NCI-H2227 treated with DMSO at 0.1 percent for 48 hours (cell line): ENCODE data around the gene NTF4.
"Not testable (repeated sequence)": the region's sequence is repeated elsewhere in the genome, so short reads cannot be mapped to it uniquely, and the experiment has no call there.

ENCODE experiments used
- DNase-seq: peaks from one replicate; lab custom pipeline; 2025; lab: John Stamatoyannopoulos, UW

NTF4 gene

DNA sequence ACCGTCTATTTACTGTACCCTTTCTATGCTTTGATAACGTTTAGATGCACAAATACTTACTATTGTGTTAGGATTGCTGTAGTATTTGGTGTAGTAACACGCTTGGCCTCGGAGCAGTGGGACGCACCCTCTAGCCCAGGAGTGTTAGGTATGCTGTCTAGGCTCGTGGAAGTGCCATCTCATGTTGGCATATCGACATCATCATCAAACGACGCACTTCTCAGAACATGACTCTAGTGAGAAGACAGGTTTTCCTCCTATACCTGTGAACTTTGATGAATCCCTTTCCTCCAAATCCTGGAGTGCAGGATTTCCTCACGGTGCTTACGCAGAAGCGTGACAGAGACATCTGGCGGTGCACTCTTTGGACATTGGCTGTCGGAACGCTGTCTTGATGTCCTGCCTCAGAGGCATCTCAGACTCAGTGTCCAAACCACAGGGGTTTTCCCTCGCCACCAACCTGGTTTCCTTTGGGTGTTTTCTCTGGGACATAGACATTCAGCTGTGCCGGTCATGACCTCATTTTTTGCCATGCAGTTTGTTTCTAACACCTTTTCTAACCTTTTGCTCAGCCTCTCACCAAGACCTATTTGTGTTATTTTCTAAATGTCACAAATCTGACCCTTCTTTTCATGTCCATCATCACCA lies 26.9 kb upstream of the NTF4 start:
- no peak for DNase-seq

DNA sequence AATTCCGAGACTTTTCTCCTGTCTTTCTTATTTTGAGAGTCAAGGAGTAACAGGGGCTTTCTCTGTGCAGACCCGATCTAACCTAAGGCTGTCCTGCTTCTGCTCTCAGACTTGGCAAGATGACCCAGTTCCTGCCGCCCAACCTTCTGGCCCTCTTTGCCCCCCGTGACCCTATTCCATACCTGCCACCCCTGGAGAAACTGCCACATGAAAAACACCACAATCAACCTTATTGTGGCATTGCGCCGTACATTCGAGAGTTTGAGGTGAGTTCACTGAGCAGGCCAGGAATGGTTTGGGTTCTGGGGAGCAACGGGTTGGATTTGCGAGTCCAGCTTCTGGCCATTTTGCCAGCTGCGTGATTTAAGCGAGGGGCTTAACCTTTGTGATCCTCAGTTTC lies 21.7 kb upstream of the NTF4 start:
- no peak for DNase-seq

DNA sequence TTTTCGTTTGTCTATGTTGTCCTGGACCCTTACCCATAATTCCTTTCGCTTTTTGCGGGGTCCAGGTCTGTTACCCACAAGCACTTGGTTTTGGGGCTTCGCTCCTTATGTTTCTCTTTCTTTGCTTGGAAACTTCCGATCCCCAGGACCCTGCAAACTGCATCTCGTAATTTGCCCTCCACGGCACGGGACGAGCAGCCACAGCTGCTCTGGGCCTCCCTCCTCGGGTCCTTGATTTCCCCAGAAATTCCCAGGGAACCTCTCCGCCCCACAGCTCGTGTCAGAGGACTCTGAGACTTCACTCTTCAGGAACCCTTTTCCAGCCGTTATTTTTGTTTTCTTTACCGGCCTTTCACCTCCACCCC lies 21.2 kb upstream of the NTF4 start:
- DNase-seq: no peak

DNA sequence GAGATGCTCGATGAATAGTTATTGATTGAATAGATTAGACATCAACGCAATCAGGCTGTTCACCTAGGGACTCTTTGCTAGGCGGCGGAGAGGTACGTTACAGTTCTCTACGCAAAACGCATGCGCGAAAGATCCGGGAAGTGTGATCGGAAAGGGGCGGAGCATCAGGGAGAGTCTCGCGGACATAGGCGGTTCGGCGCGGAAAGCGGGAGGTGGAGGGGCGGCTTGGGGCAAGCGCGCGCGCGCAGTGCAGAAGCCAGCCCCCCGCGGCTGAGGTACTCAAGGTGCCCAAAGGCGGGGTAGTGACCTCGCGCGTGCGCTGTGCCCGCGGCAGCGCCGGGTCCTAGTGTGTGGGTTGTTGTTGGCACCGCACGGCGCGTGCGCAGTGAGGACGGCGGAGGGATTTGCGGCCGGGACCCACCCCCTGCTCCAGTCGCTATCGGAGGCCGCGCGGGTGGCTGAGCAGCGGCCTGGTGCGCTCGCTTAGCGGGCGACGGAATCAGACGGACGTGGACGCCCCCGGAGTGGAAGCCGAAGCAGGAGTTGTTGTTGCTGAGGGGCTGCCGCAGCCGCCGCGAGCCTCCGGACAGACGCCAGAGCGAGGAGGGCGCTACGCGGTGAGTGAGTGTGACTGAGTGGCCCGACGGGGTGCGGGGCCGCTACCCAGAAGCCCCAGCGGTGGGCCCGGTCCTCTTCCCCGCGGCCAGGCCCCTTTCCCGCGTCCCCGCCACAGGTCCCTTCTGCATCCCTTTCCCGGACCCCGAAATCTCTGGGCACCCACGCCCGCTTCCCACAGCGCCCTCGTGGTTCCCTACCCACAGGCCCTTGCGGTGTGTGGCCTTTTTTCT lies 20.6 kb upstream of the NTF4 start, which contains the start of gene SNRNP70:
TSS of gene SNRNP70 (plus strand) at position 432 of the 848 bp plus-strand sequence. CDS start 964 bp downstream, outside the sequence.
- DNase-seq: peak; percentile 98

DNA sequence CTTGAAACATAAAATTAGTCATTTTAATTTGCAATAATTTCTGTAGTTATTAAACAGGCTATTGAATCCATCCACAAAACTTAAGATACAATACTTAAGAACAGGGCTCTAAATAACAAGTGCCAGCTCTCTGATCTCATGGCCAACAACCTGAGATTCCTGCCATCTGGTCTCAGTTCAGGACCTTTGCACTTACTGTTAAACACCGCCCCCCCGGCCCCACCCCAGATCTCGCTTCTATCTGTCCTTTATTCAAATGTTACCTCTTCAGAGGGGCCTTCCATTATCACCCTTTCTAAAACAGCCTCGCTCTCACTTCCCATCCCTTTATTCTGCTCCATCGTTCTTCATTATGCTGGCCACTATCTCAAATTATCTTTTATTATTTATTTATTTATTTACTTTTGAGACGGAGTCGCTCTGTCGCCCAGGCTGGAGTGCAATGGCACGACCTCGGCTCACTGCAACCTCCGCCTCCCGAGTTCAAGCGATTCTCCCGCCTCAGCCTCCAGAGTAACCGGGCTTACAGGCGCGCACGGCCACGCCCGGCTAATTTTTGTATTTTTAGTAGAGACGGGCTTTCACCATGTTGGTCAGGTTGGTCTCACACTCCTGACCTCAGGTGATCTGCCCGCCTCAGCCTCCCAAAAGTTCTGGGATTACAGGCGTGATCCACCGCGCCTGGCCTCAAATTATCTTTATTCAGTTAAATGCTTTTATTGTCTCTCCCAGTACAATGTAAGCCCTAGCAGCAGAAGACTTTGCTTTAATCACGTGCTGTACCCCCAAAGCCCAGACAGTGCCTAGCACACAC lies 19.8 kb upstream of the NTF4 start:
- DNase-seq: no peak

DNA sequence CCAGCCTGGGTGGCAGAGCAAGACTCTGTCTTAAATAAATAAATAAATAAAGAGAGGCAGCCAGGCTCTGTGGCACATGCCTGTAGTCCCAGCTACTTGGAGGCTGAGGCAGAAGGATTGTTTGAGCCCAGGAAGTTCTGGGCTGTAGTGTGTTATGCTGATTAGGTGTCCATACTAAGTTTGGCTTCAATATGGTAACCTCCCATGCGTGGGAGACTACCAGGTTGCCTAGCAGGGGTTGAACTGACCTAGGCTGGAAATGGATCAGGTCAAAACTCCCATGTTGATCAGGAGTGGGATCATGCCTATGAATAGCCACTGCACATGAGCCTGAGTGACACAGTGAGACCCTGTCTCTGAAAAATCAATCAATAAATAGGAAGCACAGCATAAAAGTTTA lies 16.7 kb upstream of the NTF4 start:
- DNase-seq: no peak

DNA sequence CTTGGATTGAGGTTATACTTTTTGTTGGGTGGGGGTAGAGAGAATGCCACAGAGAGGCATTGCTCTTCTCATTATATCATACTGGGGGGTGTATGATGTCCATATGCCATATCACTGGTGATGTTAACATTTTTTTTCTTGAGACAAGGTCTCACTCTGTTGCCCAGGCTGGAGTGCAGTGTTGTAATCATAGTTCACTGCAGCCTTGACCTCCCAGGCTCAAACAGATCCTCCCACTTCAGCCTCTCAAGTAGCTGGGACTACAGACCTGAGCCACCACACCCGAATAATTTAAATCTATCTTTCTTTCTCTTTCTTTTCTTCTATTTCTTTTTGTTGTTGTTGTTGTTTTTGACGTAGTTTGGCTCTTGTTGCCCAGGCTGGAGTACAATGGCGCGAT lies 15.8 kb upstream of the NTF4 start:
- no peak for DNase-seq

DNA sequence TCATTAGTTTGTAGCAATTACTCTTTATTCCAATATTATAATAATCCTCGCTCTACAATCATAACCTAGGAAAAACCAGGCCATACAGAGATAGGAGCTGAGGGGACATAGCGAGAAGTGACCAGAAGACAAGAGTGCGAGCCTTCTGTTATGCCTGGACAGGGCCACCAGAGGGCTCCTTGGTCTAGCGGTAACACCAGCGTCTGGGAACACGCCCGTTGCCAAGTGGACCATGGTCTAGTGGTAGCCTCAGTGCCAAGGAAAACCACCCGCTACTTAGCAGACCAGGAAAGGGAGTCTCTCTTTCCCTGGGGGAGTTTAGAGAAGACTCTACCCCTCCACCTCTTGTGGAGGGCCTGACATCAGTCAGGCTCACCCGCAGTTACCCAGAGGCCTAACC lies 10.3 kb upstream of the NTF4 start:
- DNase-seq: not testable (repeated sequence)

DNA sequence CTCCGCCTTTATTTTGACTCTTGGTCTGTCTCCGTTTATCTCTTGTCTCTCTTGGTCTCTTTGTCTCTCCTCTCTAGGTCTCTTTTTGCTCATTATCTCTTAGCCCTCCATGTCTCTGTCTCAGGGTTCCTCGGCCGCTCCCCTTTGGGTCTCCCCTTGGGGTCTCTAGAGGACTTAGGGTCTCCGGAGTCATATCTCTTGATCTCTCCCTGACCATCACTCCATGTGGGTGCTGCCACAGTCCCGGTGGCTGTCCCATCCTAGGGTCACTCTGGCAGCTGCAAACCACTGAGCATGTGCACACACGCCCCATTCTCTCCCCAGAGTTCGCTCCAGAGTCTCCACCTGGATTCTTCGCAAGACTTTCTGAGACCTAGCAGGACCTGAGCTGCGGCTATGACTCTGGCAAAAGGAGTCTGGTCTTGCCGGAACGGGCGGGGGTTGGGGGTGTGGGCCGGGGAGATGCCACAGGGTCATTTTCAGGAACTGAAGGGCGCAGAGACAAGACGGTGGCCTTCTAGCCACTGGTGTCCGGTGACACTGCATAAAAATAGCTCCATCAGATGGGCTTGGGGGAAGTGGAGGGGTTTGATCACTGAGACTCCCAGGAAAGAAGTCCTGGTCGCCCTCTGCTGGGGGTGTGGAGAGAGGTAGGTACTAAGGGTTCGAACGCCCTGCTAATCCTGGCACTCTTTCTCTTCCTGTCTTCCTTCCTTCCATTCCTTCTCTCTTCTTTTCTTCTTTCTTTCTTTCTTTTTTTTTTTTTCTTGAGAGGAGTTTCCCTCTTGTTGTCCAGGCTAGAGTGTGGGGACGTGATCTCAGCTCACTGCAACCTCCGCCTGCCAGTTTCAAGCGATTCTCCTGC lies 9.1 kb upstream of the NTF4 start:
- no peak for DNase-seq

DNA sequence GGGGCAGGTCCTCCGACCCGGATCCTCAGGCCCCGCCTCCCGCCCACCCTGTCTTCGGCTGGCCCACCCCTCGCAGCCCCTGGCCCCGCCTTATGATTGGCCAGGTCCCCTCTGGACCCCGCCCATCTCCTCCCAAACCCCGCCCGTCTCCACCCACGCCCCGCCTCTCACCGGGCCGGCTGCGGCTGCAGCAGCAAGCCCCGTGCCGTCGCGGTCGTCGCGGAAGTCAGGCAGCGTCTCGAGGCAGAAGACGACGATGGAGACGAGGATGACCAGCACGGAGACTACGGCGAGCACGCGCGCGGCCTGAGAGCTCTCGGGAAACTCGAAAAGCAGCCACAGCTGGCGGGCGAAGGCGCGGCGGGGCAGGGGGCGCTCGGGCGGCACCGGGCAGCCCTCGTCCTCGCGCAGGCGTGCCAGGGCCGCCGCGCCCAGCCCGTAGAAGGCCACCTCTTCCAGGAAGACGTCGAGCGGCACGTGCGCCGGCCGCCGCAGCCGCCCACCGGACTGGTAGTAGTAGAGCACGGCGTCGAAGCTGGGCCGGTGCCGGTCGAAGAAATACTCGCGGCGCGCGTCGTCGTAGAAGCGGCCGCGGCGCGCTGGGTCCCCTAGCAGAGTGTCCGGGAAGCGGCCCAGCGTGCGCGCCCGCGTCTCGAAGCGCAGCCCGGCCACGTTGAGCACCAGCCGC lies 7.4 kb upstream of the NTF4 start:
- no peak for DNase-seq

DNA sequence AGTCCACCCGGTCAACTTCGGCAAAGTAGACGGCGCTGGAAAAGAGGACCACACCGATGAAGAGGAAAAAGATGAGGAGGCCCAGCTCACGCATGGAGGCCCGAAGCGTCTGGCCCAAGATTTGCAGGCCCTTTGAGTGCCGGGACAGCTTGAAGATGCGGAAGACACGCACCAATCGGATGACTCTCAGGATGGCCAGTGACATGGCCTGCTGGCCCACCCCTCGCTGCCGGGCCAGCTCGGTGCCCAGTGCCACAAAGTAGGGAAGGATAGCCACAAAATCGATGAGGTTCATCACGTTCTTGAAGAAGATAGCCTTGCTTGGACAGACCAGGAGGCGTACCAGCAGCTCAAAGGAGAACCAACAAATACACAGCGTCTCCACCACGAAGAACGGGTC lies 5.8 kb upstream of the NTF4 start:
- no peak for DNase-seq

DNA sequence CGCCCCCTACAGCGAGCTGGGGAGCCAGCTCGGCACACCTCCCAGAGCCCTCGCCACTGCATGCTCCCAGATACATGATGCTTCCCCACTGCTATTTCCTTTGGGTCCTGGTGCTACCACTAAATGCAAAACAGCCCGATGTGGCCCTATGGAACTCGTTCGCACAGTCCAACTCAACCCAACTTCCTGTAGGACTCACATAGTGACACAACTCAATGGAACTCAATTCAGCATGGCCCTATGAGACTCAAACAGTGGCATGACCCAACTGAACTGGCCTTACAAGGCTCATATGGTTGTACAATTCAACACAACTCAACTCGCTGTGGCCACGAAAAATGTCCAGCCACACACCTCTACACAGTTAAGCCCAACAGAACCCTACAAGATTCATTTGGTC lies 4.4 kb upstream of the NTF4 start:
- DNase-seq: no peak

DNA sequence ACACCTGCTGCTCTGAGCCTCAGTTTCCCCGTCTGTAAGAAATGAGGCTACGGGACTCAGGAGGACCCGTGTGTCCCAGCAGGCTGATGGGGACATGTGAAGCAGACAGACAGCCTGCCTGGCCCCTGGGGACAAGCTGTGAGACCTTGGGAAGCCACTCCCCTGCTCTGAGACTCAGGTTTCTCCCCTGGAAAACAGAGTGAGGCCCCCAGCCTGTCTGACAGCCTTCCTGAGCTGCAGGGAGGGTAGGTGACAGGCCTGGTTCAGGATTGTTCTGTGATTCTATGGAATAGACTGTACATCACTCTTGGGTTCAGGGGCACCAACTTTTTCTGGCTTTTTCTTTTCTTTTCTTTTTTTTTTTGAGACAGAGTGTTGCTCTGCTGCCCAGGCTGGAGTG lies 2.9 kb upstream of the NTF4 start:
- no peak for DNase-seq

DNA sequence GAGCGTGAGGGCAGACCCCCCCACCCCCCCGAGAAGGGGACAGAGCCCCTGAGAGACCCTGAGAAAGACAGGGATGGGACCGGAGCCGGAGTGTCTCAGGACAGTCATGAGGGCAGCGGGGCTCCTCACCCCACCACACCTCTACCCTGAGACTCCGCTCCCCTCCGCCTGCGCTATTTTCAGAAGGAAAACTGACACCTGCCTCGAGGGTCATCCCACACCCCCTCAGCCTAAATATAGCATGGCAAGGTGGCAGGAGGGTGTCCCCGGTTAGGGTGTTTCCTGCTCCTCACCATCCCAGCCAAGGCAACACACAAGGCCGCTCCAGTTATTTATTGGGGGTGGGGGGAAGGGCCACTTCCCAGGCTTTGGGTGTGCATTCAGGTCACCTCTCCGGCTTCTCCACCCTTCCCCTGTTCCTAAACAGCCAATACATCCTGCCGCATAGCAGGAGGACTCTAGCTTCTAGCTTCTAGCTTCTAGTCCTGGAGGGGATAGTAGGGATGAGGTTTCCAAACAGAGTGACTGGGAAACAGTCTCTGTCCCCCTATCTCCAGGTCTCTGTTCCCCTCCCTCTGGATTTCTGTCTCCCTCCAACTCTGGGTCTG lies 1.4 kb upstream of the NTF4 start:
- DNase-seq: no peak

DNA sequence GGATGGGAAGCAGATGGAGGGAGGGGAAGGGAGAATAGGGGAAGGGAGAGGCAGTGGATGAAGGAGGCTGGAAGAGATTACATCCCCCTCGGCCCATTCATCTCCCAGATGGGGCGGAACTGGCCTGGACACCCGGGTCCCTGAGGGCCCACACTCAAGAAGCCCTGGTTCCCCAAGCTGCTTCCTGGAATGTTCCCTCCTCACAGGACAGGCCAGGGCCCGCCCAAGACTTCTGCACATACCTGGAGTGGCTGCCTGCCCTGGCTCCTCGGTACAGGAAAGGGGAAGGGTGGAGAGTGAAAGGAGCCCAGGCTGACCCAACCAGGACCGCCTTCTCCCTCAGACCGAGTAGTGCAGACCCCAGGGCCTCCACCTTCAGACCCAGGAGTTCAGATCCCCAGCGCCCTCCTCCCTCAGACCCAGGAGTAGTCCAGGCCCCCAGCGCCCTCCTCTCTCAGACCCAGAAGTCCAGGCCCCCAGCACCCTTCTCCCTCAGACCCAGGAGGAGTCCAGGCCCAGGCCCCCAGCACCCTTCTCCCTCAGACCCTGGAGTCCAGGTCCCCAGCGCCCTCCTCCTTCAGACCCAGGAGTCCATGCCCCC lies 489 bp downstream of the NTF4 start:
- no peak for DNase-seq

DNA sequence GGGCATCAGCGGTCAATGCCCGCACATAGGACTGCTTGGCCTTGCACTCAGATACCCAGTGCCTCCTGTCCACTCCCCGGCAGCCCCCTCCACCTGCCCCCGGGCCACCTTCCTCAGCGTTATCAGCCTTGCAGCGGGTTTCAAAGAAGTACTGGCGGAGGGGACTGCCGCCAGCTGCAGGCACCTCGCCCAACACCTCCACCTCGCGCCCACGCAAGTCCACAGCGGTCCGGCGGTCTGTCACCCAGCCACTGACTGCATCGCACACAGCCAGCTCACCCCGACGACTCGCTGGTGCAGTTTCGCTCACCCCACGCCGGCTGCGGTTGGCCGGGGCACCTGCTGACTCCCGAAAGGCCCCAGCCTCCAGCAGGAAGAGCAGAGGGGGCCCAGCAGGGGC lies 3.2 kb downstream of the NTF4 start:
- no peak for DNase-seq

DNA sequence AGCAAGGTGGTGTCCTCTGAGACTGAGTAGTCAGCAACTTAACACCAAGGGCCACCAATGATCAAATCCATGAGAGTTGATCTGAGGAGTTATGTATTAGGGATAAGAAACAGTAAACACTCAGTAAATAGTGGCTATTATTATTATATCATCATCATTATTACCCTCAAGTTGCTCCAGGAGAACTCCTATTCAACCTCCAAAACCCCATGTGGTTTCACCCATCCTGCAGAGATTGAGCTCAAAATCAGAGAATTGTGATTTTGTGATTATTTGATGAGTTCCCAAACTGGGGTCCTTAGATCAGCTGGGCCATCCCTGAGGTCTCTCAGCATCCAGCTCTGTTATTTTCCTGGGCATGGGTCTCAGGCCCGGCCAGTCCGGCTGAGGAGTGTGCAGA lies 3.6 kb downstream of the NTF4 start:
- DNase-seq: no peak

DNA sequence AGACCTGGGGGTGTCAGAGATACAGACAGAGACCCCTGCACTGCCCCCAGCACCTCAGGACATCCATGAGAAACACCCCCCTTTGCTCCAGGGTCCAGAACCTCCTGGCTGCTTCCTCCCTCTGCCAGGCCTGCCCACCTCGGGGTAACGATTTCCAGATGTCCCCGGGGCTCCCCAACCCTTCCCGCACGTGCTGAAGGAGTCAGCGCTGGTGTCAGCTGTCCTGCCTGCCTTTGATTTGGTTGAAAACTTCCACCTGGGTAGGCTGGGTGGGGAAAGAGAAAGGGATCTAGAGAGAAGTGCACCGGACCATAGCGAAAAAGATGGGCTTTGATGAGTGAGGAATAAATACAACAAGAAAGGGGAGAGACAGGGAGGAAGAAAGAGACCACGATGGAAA lies 5.6 kb downstream of the NTF4 start:
- no peak for DNase-seq

DNA sequence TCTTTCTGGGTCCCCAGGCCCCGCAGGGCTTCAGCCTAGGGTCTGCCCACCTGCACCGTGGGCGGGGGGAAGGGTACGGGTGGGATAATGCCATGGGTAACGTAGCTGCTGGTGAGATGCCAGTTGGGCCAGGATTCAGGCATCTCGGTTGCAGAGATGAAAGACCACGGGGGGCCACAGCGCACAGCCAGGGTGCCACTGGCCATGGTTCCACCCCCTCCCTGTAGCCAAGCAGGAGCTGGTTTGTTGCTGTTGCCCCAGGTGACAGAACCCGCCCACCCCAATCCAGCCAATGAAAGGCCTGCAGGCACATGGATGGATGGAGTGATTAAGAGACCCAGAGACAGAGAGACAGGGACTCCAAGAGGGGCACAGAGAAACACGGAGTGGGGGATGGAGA lies 6.1 kb downstream of the NTF4 start:
- no peak for DNase-seq

DNA sequence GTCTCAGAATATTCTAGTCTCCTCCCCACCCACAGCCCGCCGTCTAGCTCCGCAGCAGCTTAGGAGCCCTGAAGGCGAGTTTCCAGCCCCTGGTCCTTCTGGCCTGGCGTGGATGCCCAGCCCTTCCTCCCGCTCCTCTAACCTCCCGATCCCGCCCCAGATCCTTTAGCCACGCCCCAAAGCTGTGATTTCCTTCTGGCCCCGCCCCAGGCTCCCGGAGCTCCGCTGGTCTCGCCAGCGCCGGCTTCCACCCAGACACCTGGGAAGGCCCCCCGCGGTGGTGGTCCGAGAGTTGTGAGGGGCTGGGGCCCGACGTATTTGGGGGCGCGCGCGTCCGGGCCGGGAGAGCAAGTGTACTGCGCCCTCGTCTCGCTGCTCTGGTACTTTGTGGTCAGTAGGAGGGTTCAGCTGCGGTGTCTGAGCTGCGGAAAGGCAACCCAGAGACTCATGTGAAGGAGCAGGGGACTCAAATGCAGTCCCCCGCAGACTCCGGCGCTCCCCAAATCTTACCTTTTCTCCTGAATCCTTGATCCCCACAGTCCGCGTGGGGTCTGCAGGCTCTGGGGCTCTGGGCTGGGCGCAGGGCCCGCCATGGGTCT lies 6.9 kb downstream of the NTF4 start, which contains the start of gene CGB7:
TSS of gene CGB7 (minus strand) at position 114 of the 599 bp plus-strand sequence. CDS start 2,374 bp downstream, outside the sequence.
- no peak for DNase-seq
